ENCODE data around the gene PHACTR1.

DNA sequence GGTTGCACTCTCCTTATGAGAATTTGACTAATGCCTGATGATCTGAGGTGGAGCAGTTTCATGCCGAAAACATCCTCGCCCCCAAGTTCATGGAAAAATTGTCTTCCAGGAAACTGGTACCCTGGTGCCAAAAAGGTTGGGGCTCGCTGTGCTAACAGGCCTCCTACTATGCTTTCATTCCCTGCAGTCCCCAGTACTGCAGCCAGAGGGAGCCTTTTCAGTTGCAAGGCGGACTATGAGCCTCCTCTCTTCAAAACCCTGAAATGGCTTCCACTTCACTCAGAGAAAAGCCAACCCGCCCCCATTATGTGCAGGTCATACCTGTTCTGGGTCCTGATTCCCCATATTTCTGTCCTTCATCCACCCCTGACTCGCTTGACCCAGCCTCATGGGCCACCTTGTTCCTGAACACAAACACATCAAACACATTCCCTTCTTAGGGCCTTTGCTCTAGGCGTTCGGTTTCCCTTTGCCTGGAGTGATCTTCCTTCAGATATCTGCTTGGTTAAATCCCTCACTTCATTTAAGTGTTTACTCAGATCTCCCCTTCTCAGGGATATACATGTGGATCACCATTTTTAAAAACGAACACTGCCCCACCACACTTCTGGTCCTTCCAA, 173.7 kb downstream of the PHACTR1 start:
- TF ChIP-seq, protein P1, sequence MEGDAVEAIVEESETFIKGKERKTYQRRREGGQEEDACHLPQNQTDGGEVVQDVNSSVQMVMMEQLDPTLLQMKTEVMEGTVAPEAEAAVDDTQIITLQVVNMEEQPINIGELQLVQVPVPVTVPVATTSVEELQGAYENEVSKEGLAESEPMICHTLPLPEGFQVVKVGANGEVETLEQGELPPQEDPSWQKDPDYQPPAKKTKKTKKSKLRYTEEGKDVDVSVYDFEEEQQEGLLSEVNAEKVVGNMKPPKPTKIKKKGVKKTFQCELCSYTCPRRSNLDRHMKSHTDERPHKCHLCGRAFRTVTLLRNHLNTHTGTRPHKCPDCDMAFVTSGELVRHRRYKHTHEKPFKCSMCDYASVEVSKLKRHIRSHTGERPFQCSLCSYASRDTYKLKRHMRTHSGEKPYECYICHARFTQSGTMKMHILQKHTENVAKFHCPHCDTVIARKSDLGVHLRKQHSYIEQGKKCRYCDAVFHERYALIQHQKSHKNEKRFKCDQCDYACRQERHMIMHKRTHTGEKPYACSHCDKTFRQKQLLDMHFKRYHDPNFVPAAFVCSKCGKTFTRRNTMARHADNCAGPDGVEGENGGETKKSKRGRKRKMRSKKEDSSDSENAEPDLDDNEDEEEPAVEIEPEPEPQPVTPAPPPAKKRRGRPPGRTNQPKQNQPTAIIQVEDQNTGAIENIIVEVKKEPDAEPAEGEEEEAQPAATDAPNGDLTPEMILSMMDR (IDR thresholded peaks at IDR 0.05; ENCODE audit: insufficient read depth, low read length): peak; percentile 55
- TF ChIP-seq, protein P2, sequence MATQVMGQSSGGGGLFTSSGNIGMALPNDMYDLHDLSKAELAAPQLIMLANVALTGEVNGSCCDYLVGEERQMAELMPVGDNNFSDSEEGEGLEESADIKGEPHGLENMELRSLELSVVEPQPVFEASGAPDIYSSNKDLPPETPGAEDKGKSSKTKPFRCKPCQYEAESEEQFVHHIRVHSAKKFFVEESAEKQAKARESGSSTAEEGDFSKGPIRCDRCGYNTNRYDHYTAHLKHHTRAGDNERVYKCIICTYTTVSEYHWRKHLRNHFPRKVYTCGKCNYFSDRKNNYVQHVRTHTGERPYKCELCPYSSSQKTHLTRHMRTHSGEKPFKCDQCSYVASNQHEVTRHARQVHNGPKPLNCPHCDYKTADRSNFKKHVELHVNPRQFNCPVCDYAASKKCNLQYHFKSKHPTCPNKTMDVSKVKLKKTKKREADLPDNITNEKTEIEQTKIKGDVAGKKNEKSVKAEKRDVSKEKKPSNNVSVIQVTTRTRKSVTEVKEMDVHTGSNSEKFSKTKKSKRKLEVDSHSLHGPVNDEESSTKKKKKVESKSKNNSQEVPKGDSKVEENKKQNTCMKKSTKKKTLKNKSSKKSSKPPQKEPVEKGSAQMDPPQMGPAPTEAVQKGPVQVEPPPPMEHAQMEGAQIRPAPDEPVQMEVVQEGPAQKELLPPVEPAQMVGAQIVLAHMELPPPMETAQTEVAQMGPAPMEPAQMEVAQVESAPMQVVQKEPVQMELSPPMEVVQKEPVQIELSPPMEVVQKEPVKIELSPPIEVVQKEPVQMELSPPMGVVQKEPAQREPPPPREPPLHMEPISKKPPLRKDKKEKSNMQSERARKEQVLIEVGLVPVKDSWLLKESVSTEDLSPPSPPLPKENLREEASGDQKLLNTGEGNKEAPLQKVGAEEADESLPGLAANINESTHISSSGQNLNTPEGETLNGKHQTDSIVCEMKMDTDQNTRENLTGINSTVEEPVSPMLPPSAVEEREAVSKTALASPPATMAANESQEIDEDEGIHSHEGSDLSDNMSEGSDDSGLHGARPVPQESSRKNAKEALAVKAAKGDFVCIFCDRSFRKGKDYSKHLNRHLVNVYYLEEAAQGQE (IDR thresholded peaks at IDR 0.05; ENCODE audit: insufficient replicate concordance, low read depth): no peak
- no peak for TF ChIP-seq POLR2AphosphoS5 (IDR thresholded peaks at IDR 0.05; ENCODE audit: low read depth)
- TF ChIP-seq SPI1 (IDR thresholded peaks at IDR 0.05; ENCODE audit: borderline replicate concordance, low read depth): no peak
